ENCODE measurements around the gene CD9.

The CD9 gene

GRCh38 chr12:6263931-6264330 lies 63.7 kb downstream of the CD9 start:
- H3K27ac ChIP-seq (ENCODE audit: low read depth, low read length) = peak overlapping the region; percentile 36
- peaks cover 9 to 18% of the 10 kb centered on the region in 2 donors for H3K4me1 ChIP-seq (ENCODE audit: control insufficient read depth in 1 of 2, insufficient read depth in 2 of 2, low read length in 2 of 2)

DNA sequence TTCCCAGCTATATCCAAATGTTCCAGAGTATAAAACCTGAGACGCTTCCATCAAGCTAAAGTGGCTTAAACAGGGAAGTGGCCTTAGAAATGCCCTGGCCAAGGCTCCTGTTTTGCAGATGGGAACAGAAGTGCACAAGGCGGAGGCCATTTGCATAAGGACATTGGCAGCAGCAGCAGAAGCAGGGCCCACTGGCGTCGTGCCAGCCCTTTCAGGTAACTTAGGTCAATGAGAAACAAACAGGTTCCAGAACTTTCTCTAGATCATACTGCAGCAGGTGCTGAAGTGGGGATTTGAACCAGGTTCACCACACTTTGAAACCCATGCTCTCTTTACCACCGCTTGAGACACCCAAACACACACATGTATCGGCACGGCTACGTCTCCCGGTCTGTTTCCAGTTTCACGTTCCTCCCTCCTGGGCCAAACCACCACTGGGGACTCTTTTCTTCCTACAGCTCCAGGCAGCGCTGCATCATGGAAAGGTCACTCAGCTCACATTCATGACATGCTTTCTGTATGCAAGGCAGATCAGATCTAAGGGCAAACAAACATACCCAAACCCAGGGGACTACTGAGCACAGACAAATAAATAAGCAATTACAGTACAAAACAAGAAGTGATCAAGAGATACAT lies 64.3 kb downstream of the CD9 start:
- H3K4me3 ChIP-seq (ENCODE audit: low read depth in 1 of 2, low read length in 2 of 2) = no peak overlapping the region
- H3K9me3 ChIP-seq (ENCODE audit: control insufficient read depth in 1 of 2, low read length in 2 of 2) = no peaks in the 10 kb centered on the region
- peak overlapping the region; percentile 36 for H3K27ac ChIP-seq (ENCODE audit: low read depth, low read length)
- no peak overlapping the region for H3K9ac ChIP-seq (ENCODE audit: low read depth in 1 of 2, low read length in 2 of 2)
- H3K36me3 ChIP-seq (ENCODE audit: control insufficient read depth in 1 of 2, insufficient read depth in 2 of 2, low read length in 2 of 2) = no peaks in the 10 kb centered on the region
- H3K27me3 ChIP-seq (ENCODE audit: control insufficient read depth in 1 of 2, insufficient read depth in 2 of 2, low read length in 2 of 2) = no peaks in the 10 kb centered on the region
- peaks cover 9 to 18% of the 10 kb centered on the region in 2 donors for H3K4me1 ChIP-seq (ENCODE audit: control insufficient read depth in 1 of 2, insufficient read depth in 2 of 2, low read length in 2 of 2)

More at GRCh38 chr12:6263931-6264330, 63.7 kb downstream of the CD9 start:
- Histone ChIP-seq H3K4me3 (ENCODE audit: low read depth in 1 of 2, low read length in 2 of 2) (no peak overlapping the region), H3K27me3 (ENCODE audit: control insufficient read depth in 1 of 2, insufficient read depth in 2 of 2, low read length in 2 of 2) (no peaks in the 10 kb centered on the region), H3K9me3 (ENCODE audit: control insufficient read depth in 1 of 2, low read length in 2 of 2) (no peaks in the 10 kb centered on the region), H3K36me3 (ENCODE audit: control insufficient read depth in 1 of 2, insufficient read depth in 2 of 2, low read length in 2 of 2) (no peaks in the 10 kb centered on the region), H3K9ac (ENCODE audit: low read depth in 1 of 2, low read length in 2 of 2) (no peak overlapping the region)

DNA sequence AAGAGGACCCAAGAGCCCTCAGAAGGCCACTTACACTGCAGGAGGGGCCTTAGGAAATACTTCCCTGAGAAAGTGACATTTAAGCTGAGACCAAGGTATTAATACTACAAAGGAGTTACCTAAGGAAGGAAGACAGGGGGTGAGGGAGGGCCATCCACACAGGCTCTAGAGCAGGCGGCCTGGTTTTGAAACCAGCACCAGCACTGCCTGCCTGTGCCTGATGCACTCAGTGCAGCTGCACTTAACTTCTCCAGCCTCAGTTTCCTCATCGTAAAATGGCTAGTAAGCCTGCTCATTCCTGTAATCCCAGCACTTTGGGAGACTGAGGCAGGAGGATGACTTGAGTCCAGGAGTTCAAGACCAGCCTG lies 64.8 kb downstream of the CD9 start:
- H3K27me3 ChIP-seq (ENCODE audit: control insufficient read depth in 1 of 2, insufficient read depth in 2 of 2, low read length in 2 of 2) = no peaks in the 10 kb centered on the region
- H3K9ac ChIP-seq (ENCODE audit: low read depth in 1 of 2, low read length in 2 of 2) = no peak overlapping the region
- no peak overlapping the region for H3K27ac ChIP-seq (ENCODE audit: low read depth, low read length)
- H3K36me3 ChIP-seq (ENCODE audit: control insufficient read depth in 1 of 2, insufficient read depth in 2 of 2, low read length in 2 of 2) = no peaks in the 10 kb centered on the region
- no peak overlapping the region for H3K4me3 ChIP-seq (ENCODE audit: low read depth in 1 of 2, low read length in 2 of 2)
- no peaks in the 10 kb centered on the region for H3K9me3 ChIP-seq (ENCODE audit: control insufficient read depth in 1 of 2, low read length in 2 of 2)
- peaks cover 9 to 18% of the 10 kb centered on the region in 2 donors for H3K4me1 ChIP-seq (ENCODE audit: control insufficient read depth in 1 of 2, insufficient read depth in 2 of 2, low read length in 2 of 2)

- no peak overlapping the region for H3K4me3 ChIP-seq (ENCODE audit: low read depth in 1 of 2, low read length in 2 of 2)
- H3K9me3 ChIP-seq (ENCODE audit: control insufficient read depth in 1 of 2, low read length in 2 of 2) = no peaks in the 10 kb centered on the region
- H3K27me3 ChIP-seq (ENCODE audit: control insufficient read depth in 1 of 2, insufficient read depth in 2 of 2, low read length in 2 of 2) = no peaks in the 10 kb centered on the region
- H3K36me3 ChIP-seq (ENCODE audit: control insufficient read depth in 1 of 2, insufficient read depth in 2 of 2, low read length in 2 of 2) = no peaks in the 10 kb centered on the region
- H3K27ac ChIP-seq (ENCODE audit: low read depth, low read length) = peak overlapping the region; percentile 22
- H3K9ac ChIP-seq (ENCODE audit: low read depth in 1 of 2, low read length in 2 of 2) = no peak overlapping the region
- H3K4me1 ChIP-seq (ENCODE audit: control insufficient read depth in 1 of 2, insufficient read depth in 2 of 2, low read length in 2 of 2) = peaks cover 9 to 18% of the 10 kb centered on the region in 2 donors
Observed at GRCh38 chr12:6266541-6266966, 66.4 kb downstream of the CD9 start.

DNA sequence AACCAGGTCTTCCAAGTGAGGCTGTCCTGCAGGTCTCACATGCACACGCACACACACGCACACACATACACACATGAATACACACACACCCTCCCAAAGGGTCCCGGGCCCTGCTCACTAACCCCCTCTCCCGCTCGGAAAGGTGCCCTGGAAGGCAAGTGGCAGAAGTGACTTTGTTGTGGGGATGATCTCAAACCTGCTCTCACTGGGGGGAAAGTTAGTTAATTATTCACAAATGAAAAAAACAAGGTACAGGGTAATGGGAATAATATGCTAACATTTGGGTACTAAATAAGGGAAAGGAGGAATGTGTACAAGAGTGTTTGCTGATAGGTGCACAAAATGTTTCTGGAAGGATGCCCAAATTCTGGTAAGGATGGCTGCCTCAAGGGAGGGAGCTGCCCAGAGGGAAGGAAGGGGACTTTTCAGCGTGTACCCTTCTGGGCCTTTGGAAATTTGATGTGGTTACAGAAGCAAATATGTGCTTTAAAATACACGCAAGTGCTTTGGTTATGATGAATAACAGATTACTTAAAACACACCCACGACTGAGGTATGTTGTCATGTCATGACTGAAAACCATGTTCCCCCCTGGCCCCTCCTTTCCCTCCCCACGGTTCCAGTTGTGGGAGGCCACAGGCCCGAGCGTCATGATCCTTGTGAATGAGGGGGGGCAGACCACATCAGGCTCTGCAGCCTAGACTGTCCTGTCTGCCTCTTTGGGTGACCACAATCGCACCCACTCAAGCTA lies 66.9 kb downstream of the CD9 start:
- Histone ChIP-seq H3K9me3 (ENCODE audit: control insufficient read depth in 1 of 2, low read length in 2 of 2) (no peaks in the 10 kb centered on the region), H3K27me3 (ENCODE audit: control insufficient read depth in 1 of 2, insufficient read depth in 2 of 2, low read length in 2 of 2) (no peaks in the 10 kb centered on the region), H3K4me1 (ENCODE audit: control insufficient read depth in 1 of 2, insufficient read depth in 2 of 2, low read length in 2 of 2) (peaks cover 9 to 17% of the 10 kb centered on the region in 2 donors), H3K9ac (ENCODE audit: low read depth in 1 of 2, low read length in 2 of 2) (no peak overlapping the region), H3K36me3 (ENCODE audit: control insufficient read depth in 1 of 2, insufficient read depth in 2 of 2, low read length in 2 of 2) (no peaks in the 10 kb centered on the region), H3K27ac (ENCODE audit: low read depth, low read length) (peak overlapping the region; percentile 25), H3K4me3 (ENCODE audit: low read depth in 1 of 2, low read length in 2 of 2) (no peak overlapping the region)

DNA sequence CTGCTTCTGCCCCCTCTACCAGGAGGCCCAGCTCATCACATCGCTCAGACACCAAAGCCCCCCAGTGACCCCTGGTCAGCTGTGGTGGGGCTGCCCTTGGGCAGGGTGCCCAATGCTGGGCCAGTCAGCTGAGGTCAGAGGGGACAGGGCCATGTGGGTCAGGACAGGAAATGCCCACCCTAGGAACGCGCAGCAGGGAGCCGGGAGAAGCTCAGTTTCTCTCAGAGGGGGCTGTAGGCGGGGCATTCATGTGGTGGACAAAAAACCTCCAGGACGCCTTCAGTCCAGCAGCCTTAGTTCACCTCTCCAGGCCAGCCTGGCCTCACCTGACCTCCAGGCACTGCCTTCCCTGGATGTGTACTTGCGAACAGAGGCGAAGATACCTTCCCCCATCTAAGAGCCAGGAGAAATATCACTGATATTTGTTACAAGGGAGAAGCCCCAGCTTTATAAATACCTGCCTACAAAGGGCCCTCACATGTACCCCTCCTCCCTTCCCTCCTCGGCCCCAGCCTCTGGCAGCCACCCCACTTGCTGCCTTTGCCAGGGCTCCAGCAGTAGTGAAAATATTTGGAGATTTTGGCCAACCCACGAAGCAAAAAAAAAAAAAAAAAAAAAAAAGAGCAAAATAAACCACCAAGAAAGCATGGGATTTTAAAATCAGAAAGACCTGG lies 68.4 kb downstream of the CD9 start:
- no peak overlapping the region for H3K27ac ChIP-seq (ENCODE audit: low read depth, low read length)
- peaks cover 19 to 24% of the 10 kb centered on the region in 2 donors for H3K4me1 ChIP-seq (ENCODE audit: control insufficient read depth in 1 of 2, insufficient read depth in 2 of 2, low read length in 2 of 2)
- H3K36me3 ChIP-seq (ENCODE audit: control insufficient read depth in 1 of 2, insufficient read depth in 2 of 2, low read length in 2 of 2) = no peaks in the 10 kb centered on the region
- H3K9ac ChIP-seq (ENCODE audit: low read depth in 1 of 2, low read length in 2 of 2) = no peak overlapping the region
- H3K9me3 ChIP-seq (ENCODE audit: control insufficient read depth in 1 of 2, low read length in 2 of 2) = no peaks in the 10 kb centered on the region
- no peak overlapping the region for H3K4me3 ChIP-seq (ENCODE audit: low read depth in 1 of 2, low read length in 2 of 2)
- H3K27me3 ChIP-seq (ENCODE audit: control insufficient read depth in 1 of 2, insufficient read depth in 2 of 2, low read length in 2 of 2) = no peaks in the 10 kb centered on the region

- Histone ChIP-seq H3K27ac (ENCODE audit: low read depth, low read length) (no peak overlapping the region), H3K9ac (ENCODE audit: low read depth in 1 of 2, low read length in 2 of 2) (no peak overlapping the region), H3K4me3 (ENCODE audit: low read depth in 1 of 2, low read length in 2 of 2) (no peak overlapping the region), H3K9me3 (ENCODE audit: control insufficient read depth in 1 of 2, low read length in 2 of 2) (no peaks in the 10 kb centered on the region), H3K4me1 (ENCODE audit: control insufficient read depth in 1 of 2, insufficient read depth in 2 of 2, low read length in 2 of 2) (peaks cover 10 to 15% of the 10 kb centered on the region in 2 donors), H3K27me3 (ENCODE audit: control insufficient read depth in 1 of 2, insufficient read depth in 2 of 2, low read length in 2 of 2) (no peaks in the 10 kb centered on the region), H3K36me3 (ENCODE audit: control insufficient read depth in 1 of 2, insufficient read depth in 2 of 2, low read length in 2 of 2) (no peaks in the 10 kb centered on the region)
Observed at GRCh38 chr12:6269986-6270385, 69.8 kb downstream of the CD9 start.

GRCh38 chr12:6271281-6271680 lies 71.1 kb downstream of the CD9 start:
- no peak overlapping the region for H3K9ac ChIP-seq (ENCODE audit: low read depth in 1 of 2, low read length in 2 of 2)
- no peaks in the 10 kb centered on the region for H3K9me3 ChIP-seq (ENCODE audit: control insufficient read depth in 1 of 2, low read length in 2 of 2)
- no peaks in the 10 kb centered on the region for H3K36me3 ChIP-seq (ENCODE audit: control insufficient read depth in 1 of 2, insufficient read depth in 2 of 2, low read length in 2 of 2)
- no peak overlapping the region for H3K27ac ChIP-seq (ENCODE audit: low read depth, low read length)
- H3K4me1 ChIP-seq (ENCODE audit: control insufficient read depth in 1 of 2, insufficient read depth in 2 of 2, low read length in 2 of 2) = peaks cover 10 to 15% of the 10 kb centered on the region in 2 donors
- H3K27me3 ChIP-seq (ENCODE audit: control insufficient read depth in 1 of 2, insufficient read depth in 2 of 2, low read length in 2 of 2) = no peaks in the 10 kb centered on the region
- H3K4me3 ChIP-seq (ENCODE audit: low read depth in 1 of 2, low read length in 2 of 2) = no peak overlapping the region

DNA sequence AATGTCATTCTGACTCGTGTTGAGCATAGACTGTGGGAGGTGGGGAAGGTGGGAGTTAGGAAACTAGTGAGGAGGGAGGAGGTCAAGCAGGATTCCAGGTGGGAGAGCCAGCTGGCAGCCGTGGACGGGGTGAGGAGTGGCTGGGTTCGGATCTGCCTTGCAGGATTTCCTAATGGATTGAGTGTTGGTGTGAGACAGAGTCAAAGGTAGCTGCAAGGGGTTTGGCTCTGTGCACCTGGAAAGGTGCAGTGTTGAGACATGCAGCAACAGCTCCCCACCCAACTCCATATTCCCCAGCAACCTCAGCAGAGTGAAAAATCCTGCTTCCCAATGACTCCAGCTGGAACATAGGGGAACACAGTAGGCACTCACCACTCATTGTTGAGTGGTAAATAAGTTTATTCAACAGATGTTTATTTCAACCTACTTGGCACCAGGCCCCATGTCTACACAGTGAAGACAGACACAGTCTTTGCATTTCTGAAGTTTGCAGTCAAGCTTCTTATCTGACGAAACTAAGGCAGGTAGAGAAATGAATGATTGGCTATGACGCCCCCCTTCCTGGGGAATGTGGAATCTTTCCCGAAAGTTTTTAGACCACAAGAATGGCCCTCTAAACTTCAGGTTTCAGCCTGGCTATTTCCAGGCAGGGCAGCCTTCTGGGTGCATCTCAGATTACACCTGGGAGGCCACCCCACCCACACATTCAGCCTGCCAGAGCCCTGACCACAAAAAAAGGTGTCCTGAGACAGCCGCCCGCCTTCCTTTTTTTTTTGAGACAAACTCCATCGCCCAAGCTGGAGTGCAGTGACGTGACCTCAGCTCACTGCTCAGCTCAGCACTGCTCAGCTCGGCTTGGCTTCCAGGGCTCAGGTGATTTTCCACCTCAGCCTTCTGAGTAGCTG lies 72.4 kb downstream of the CD9 start:
- no peaks in the 10 kb centered on the region for H3K27me3 ChIP-seq (ENCODE audit: control insufficient read depth in 1 of 2, insufficient read depth in 2 of 2, low read length in 2 of 2)
- H3K27ac ChIP-seq (ENCODE audit: low read depth, low read length) = no peak overlapping the region
- H3K9me3 ChIP-seq (ENCODE audit: control insufficient read depth in 1 of 2, low read length in 2 of 2) = no peaks in the 10 kb centered on the region
- no peaks in the 10 kb centered on the region for H3K36me3 ChIP-seq (ENCODE audit: control insufficient read depth in 1 of 2, insufficient read depth in 2 of 2, low read length in 2 of 2)
- H3K9ac ChIP-seq (ENCODE audit: low read depth in 1 of 2, low read length in 2 of 2) = no peak overlapping the region
- H3K4me3 ChIP-seq (ENCODE audit: low read depth in 1 of 2, low read length in 2 of 2) = no peak overlapping the region
- H3K4me1 ChIP-seq (ENCODE audit: control insufficient read depth in 1 of 2, insufficient read depth in 2 of 2, low read length in 2 of 2) = peaks cover 15 to 17% of the 10 kb centered on the region in 2 donors

Measured in duodenal mucosa (tissue), 2 donors.